Tracheal epithelial cell (primary cell): Measurements from ENCODE around the gene RTL3. TPM values are rescaled to one million over a fixed set of nuclear protein-coding genes. Genes with fewer than 3 reads are reported as not detected.

Experiments
- total RNA-seq: library from RNA; depleted of rRNA; stranded (reverse); fragments of >200 nt; gene quantifications from 2 replicates; pipeline ENCODE4 v1.2.1, GENCODE V29; 2014

Gene RTL3, protein sequence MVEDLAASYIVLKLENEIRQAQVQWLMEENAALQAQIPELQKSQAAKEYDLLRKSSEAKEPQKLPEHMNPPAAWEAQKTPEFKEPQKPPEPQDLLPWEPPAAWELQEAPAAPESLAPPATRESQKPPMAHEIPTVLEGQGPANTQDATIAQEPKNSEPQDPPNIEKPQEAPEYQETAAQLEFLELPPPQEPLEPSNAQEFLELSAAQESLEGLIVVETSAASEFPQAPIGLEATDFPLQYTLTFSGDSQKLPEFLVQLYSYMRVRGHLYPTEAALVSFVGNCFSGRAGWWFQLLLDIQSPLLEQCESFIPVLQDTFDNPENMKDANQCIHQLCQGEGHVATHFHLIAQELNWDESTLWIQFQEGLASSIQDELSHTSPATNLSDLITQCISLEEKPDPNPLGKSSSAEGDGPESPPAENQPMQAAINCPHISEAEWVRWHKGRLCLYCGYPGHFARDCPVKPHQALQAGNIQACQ
- total RNA-seq = not detected in 2 replicates

DNA sequence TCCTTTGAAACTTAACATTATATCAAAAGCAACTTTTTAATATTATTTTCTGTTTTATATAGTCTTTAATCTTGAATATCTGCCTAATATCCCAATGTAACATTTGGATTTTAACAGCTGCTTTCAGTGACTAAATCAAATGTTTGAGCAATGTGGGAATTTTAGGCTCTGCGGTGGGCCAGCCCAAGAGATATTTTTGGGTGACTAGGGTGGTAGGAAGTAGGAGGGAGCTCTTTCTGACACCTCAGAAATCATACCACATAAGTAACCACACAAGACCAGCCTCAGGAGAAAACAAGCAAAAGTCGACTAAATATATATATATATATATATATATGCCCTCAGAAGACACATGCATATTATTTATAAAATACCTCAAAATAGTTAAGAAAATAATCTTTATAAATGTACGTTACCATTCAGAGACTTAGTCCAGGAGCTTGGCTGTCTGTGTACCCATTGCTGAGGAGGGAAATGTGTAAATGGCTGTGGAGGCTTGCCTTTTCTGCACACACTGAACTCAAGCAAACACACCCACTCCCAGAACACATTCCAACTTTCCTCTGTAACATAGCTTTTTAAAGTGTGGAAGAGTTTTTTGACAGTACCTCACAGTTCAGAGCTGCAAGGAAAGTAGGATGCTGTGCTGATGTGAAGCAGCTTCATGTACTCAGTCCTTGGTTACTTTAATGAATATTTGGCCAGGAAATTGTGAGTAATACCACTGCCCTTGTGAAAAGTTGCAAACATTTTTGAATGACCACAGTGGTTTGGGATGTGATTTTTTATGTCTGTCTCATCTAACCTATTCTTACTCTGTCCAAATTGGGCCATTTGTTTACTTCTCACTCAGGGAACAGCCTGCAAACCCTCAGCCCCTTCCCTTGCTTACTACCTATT is at the start of gene RTL3:
TSS of gene RTL3 (minus strand) at position 484 of the 900 bp plus-strand sequence. CDS start 908 bp downstream, outside the sequence.

Other genes starting within 250 kb of the RTL3 start
- not detected in 2 replicates for gene LPAR4, start 88.4 kb upstream of the RTL3 start, total RNA-seq